Spinal cord (tissue), 10 donors: ENCODE measurements around the gene ZNF581. TPM values are rescaled to one million over a fixed set of nuclear protein-coding genes. Genes with fewer than 3 reads are reported as not detected.

Experiments
- DNase-seq, 6 donors: peaks; one replicate each; pipeline versions ENCODE4 v3.0.0 to v3.0.0-alpha.2; 2013 to 2015; ENCODE audit warnings: low spot score in 6 of 6, low read depth in 4 of 6
- H3K27ac ChIP-seq: one replicate; pipeline ENCODE4 v1.5.1; 2013; ENCODE audit warnings: low read depth, low read length, control low read depth
- H3K27me3 ChIP-seq: one replicate; pipeline ENCODE4 v1.6.1; 2013; ENCODE audit warnings: low read length; ENCODE audit not compliant: control insufficient read depth, insufficient read depth
- H3K36me3 ChIP-seq: one replicate; pipeline ENCODE4 v1.6.1; 2013; ENCODE audit warnings: low read length; ENCODE audit not compliant: control insufficient read depth, insufficient read depth
- H3K4me1 ChIP-seq: one replicate; pipeline ENCODE4 v1.6.1; 2013; ENCODE audit warnings: low read length; ENCODE audit not compliant: control insufficient read depth, insufficient read depth
- H3K4me3 ChIP-seq: one replicate; pipeline ENCODE4 v1.5.1; 2013; ENCODE audit warnings: low read depth, low read length, control low read depth
- H3K9me3 ChIP-seq: one replicate; pipeline ENCODE4 v1.6.1; 2013; ENCODE audit warnings: low read length; ENCODE audit not compliant: control insufficient read depth, insufficient read depth
- whole genome bisulfite sequencing: methylation state at CpG from one replicate; pipeline ENCODE4 v1.1.5; 2013; ENCODE audit warnings: missing lambda C conversion rate; ENCODE audit not compliant: insufficient coverage; 5-methylcytosine and 5-hydroxymethylcytosine counted together
- polyA plus RNA-seq, 2 donors: library from polyadenylated mRNA; unstranded; fragments of 120-200 nt; gene quantifications; one replicate each; pipeline ENCODE4 v1.2.1, GENCODE V29; 2013; ENCODE audit not compliant: insufficient read length in 2 of 2
- total RNA-seq, 2 donors: library from RNA; depleted of rRNA in 1 of 2; stranded (reverse); fragments of 120-200 nt in 1 of 2; fragments of >200 nt in 1 of 2; gene quantifications; one replicate each; pipeline versions ENCODE4 v1.2.3 to v1.2.4, GENCODE V29; 2013 to 2014
- donor health status: healthy.

The ZNF581 gene
- total and polyA plus RNA-seq, 4 donors: 6.6 to 20.5 (median 14.8) TPM

- Histone ChIP-seq H3K4me1 (peaks cover 31% of the 10 kb centered on the region), H3K4me3 (peak overlapping the region; percentile 46), H3K27ac (no peak overlapping the region), H3K9me3 (no peaks in the 10 kb centered on the region), H3K27me3 (no peaks in the 10 kb centered on the region), H3K36me3 (peaks cover 66% of the 10 kb centered on the region)
- DNase-seq: no peak
- 45% methylated on average over 5 of the region's 16 CpGs for WGBS
Measured at GRCh38 chr19:55675661-55676354, 32.4 kb downstream of the ZNF581 start.

GRCh38 chr19:55676383-55676782, 32.9 kb downstream of the ZNF581 start:
- peaks cover 30% of the 10 kb centered on the region for H3K4me1 ChIP-seq
- no peaks in the 10 kb centered on the region for H3K27me3 ChIP-seq
- no peak for DNase-seq
- H3K4me3 ChIP-seq: no peak overlapping the region
- H3K36me3 ChIP-seq: peaks cover 65% of the 10 kb centered on the region
- no peak overlapping the region for H3K27ac ChIP-seq
- WGBS: 92% methylated on average over 3 of the region's 5 CpGs
- no peaks in the 10 kb centered on the region for H3K9me3 ChIP-seq

GRCh38 chr19:55676889-55677505, 33.5 kb downstream of the ZNF581 start:
- 82% methylated on average over 6 of the region's 7 CpGs for WGBS
- H3K27me3 ChIP-seq: no peaks in the 10 kb centered on the region
- no peak overlapping the region for H3K4me3 ChIP-seq
- H3K4me1 ChIP-seq: peaks cover 29% of the 10 kb centered on the region
- H3K27ac ChIP-seq: no peak overlapping the region
- peaks cover 63% of the 10 kb centered on the region for H3K36me3 ChIP-seq
- DNase-seq: no peak
- no peaks in the 10 kb centered on the region for H3K9me3 ChIP-seq

GRCh38 chr19:55677572-55678028, 34.2 kb downstream of the ZNF581 start:
- no peaks in the 10 kb centered on the region for H3K27me3 ChIP-seq
- no peak overlapping the region for H3K4me3 ChIP-seq
- 81% methylated on average over 6 of the region's 6 CpGs for WGBS
- H3K36me3 ChIP-seq: peaks cover 68% of the 10 kb centered on the region
- no peak for DNase-seq
- H3K27ac ChIP-seq: no peak overlapping the region
- H3K9me3 ChIP-seq: no peaks in the 10 kb centered on the region
- H3K4me1 ChIP-seq: peaks cover 29% of the 10 kb centered on the region

GRCh38 chr19:55678121-55678671, 34.7 kb downstream of the ZNF581 start:
- H3K4me1 ChIP-seq: peaks cover 29% of the 10 kb centered on the region
- H3K27me3 ChIP-seq: no peaks in the 10 kb centered on the region
- no peaks in the 10 kb centered on the region for H3K9me3 ChIP-seq
- peaks cover 71% of the 10 kb centered on the region for H3K36me3 ChIP-seq
- no peak overlapping the region for H3K4me3 ChIP-seq
- peak in 1 of 6 donors; percentile 13 for DNase-seq
- 97% methylated on average over 21 of the region's 21 CpGs for WGBS
- no peak overlapping the region for H3K27ac ChIP-seq

- no peak for DNase-seq
- H3K27ac ChIP-seq: no peak overlapping the region
- peaks cover 19% of the 10 kb centered on the region for H3K4me1 ChIP-seq
- no peak overlapping the region for H3K4me3 ChIP-seq
- no peaks in the 10 kb centered on the region for H3K9me3 ChIP-seq
- peaks cover 73% of the 10 kb centered on the region for H3K36me3 ChIP-seq
- H3K27me3 ChIP-seq: no peaks in the 10 kb centered on the region
- WGBS: 95% methylated on average over 23 of the region's 24 CpGs
Measured at GRCh38 chr19:55679343-55680257, 36.2 kb downstream of the ZNF581 start.

GRCh38 chr19:55680339-55681130, 37.1 kb downstream of the ZNF581 start:
- Histone ChIP-seq H3K27me3 (no peaks in the 10 kb centered on the region), H3K9me3 (no peaks in the 10 kb centered on the region), H3K36me3 (peaks cover 80% of the 10 kb centered on the region), H3K4me3 (no peak overlapping the region), H3K4me1 (peaks cover 19% of the 10 kb centered on the region), H3K27ac (no peak overlapping the region)
- WGBS: 98% methylated on average over 18 of the region's 20 CpGs
- DNase-seq: no peak

- 82% methylated on average over 2 of the region's 9 CpGs for WGBS
- no peak overlapping the region for H3K27ac ChIP-seq
Measured at GRCh38 chr19:55681131-55682092, 38.0 kb downstream of the ZNF581 start.

More at GRCh38 chr19:55681131-55682092, 38.0 kb downstream of the ZNF581 start:
- DNase-seq: no peak
- H3K36me3 ChIP-seq: peaks cover 89% of the 10 kb centered on the region
- H3K4me1 ChIP-seq: peaks cover 14% of the 10 kb centered on the region
- H3K27me3 ChIP-seq: no peaks in the 10 kb centered on the region
- no peak overlapping the region for H3K4me3 ChIP-seq
- no peaks in the 10 kb centered on the region for H3K9me3 ChIP-seq
